GM18508 (cell line): ENCODE results near the gene OR8B4.
"Not testable (repeated sequence)": the region's sequence is repeated elsewhere in the genome, so short reads cannot be mapped to it uniquely, and the experiment has no call there.

ENCODE experiments used
- ATAC-seq: cut with Tn5 transposase; IDR thresholded peaks from one replicate; pipeline ENCODE4 v1.9.1; 2021; ENCODE audit warnings: moderate number of reproducible peaks; ENCODE audit not compliant: insufficient read depth, unreplicated experiment

Gene OR8B4, protein sequence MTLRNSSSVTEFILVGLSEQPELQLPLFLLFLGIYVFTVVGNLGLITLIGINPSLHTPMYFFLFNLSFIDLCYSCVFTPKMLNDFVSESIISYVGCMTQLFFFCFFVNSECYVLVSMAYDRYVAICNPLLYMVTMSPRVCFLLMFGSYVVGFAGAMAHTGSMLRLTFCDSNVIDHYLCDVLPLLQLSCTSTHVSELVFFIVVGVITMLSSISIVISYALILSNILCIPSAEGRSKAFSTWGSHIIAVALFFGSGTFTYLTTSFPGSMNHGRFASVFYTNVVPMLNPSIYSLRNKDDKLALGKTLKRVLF

DNA sequence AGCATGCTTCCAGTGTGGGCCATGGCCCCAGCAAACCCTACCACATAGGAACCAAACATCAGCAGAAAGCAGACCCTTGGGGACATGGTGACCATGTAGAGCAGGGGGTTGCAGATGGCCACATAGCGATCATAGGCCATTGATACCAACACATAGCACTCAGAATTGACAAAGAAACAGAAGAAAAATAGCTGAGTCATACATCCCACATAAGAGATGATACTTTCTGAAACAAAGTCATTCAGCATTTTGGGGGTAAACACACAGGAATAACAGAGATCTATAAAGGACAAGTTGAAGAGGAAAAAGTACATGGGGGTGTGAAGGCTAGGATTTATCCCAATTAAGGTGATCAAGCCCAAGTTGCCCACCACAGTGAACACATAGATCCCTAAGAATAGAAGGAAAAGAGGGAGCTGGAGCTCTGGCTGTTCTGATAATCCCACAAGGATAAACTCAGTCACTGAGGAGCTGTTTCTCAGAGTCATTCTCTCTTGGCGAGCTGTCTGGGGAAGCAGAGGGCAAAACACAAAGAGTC is at the start of gene OR8B4:
Gene OR8B4 (minus strand): TSS at position 488 of the 538 bp plus-strand sequence. CDS start 0 bp downstream, at position 488.
- ATAC-seq, result no peak

DNA sequence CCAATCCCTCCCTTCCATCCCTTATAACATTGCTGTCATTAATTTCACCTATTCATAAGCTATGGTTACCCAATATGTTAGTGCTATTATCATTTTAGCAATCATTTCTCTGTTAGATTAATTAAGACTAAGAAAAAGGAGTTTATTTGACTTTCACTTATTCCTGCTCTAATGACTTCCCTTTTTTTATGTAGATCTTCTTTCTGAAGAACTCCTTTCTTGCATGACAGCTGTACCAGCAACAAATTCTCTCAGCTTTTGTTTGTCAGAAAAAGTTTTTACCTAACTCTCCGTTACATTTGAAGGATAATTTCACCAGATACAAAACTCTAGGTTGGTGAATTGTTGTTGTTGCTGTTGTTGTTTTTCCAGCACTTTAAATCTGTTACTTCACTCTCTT is 49.4 kb upstream of the OR8B4 start:
- ATAC-seq, result no peak

DNA sequence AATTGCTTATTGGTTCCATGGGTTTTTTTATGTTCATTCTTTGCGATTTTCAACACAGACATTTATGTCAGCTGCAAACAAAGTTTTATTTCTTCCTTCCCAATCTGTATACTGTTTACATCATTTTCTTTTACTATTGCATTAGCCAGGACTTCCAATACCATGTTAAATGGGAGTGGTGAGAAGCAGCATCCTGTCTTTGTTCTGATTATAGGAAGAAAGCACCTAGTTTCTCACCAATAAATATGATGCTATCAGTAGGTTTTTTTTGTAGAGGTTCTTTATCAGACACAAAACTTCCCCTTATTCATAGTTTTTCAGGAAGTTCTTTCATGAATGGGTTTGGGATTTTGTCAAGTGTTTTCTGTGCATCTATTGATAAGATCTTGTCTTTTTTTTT is 48.8 kb upstream of the OR8B4 start:
- ATAC-seq, result no peak

DNA sequence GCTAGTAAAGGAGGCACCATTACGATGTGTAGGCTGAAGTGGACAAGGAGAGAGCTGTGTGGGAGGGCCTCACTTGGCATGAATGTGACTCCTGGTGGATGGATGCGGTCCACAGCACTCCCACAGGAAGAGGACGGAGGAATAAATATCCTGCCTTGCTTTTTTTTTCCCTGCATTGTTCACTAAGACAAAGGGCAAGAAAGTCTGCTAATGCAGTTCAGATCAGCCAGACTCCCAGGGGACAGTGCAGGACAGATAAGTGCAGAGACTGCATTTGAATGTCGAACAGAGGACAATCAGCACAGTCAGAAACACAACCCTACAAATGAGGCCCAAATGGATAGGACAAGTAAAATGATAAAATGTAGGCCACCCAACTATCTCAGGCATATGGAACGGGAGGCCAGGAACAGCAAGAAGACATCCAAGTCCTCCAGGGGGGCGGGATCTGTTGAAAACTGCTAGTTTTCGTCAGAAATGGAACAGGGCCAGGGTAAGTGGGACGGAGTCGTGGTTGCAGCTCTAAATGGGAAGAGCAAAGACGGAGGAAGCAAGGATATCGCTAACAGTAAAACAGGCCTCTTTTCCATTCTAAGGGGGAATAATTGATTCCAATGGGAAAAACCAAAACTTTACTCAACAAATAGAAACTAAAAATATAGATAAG is 46.0 kb upstream of the OR8B4 start:
- no peak for ATAC-seq

DNA sequence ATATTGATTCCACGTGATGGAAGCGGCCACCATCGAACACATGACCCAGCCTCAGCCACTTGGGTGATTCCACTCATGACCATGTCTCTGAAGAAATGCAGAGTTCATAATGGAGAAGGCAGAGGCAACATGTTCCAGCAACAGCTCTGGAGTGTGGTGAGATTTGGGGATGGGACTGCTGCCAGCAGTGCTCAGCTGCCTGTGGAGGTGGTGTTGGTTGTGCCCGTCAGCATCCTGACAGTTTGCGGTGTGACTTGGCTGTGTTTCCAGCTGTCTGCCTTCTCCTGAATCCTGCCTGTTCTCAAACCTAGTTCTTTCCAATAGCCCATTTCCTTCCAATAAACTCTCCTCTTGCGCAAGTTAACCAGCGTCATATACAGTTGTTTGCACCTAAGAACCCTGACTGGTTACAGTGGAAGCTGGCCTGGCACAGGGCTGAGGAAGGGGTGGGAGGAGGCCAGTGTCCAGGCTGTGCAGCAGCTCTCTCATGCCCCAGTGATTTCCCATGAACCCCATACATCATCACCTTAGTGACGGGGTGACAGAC is 42.8 kb upstream of the OR8B4 start:
- no peak for ATAC-seq

DNA sequence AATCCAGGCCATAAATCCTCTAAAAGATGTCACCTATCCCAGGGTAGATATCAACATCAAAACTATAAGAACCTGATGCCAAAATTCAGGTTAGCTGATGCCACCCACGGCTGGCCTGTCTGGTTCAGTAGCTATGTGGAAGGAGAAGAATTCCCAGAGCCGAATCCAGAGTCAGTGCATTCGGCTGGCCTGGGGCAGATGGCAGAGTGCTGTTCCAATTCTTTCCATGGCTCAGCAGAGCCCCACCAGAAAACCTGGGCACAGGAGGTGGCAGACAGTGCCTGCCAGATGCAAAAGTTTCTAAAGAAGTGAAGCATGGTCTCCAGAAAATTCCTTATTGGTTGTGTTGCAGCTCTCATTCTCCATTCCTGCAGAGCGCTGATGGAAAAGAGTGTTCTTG is 40.7 kb upstream of the OR8B4 start:
- no peak for ATAC-seq

DNA sequence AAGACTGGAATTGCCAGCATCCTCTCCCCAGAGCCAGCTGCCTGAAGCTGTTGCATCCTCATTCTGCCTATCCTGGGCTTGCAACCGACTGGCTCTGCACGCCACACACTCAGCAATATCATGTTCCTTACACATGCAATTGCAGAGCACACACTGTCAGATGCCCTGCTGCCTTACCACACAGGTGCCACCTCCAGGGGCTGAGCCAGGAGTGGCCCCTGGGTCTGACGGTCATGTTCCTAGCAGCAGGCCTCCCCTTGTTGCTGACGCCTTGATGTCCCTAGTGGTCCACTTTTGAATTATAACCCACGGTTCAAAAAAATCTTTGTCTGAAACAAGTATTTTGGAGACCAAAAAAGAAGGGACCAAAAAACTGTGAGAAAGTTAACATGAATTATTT is 39.3 kb upstream of the OR8B4 start:
- ATAC-seq, result no peak

DNA sequence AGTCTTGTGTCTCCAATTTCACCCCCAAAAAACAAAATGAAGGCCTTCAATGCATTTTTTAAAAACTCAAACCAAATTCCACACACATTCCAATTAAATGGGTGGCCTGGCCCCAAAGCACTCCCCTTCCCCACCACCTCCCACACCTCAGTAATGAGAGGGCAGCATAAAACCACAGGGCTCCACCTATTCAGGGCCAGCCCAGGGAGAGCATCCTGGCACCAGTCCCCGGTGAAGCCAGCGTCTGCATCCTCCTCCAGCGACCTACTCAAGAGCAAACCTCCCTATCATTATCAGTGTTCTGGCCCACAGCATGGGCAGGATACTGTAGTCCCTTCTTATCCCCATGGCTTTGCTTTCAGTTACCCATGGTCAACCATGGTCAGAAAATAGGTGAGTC is 38.7 kb upstream of the OR8B4 start:
- no peak for ATAC-seq

DNA sequence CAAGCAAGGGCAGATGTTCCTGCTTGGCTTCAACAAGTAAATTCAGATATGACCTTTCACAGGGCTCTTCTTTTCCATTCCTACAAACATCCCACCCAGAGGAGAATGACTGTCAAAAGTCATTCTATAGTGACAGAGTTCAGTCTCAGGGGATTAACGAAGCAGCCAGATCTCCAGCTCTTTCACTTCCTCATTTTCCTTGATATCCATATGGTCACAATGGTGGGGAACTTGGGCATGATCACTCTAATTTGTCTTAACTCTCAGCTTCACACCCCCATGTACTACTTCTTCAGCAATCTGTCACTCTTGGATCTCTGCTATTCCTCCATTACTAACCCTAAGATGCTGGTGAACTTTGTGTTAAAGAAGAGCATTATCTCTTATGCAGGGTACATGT is 35.8 kb upstream of the OR8B4 start:
- ATAC-seq, result no peak

DNA sequence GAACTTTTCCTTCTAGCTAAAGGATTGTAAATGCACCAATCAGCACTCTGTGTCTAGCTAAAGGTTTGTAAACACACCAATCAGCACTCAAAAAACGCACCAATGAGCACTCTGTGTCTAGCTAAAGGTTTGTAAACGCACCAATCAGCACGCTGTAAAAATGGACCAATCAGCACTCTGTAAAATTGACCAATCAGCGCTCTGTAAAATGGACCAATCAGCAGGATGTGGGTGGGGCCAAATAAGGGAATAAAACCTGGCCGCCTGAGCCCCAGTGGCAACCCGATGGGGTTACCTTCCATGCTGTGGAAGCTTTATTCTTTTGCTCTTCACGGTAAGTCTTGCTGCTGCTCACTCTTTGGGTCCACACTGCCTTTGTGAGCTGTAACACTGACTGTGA is 34.7 kb upstream of the OR8B4 start:
- ATAC-seq, result not testable (repeated sequence)

DNA sequence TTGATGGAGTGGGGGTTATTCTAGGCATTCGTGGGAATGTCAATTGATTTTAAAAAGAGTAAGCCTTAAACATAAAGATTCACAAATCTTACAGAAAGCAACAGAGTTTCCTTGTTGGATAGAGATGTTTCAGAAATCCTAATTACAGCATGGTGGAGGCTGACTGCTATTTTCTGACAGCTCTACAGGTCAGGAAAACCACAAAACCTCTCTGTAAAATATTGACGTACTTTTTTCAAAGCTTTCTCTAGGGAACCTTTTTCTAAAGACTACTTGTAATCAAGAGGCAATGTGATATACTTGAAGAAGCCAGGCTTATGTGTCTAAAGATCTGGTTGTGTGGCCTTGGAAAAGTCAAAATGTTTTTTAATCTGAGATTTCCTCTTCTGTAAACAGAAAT is 29.9 kb upstream of the OR8B4 start:
- ATAC-seq, result no peak

DNA sequence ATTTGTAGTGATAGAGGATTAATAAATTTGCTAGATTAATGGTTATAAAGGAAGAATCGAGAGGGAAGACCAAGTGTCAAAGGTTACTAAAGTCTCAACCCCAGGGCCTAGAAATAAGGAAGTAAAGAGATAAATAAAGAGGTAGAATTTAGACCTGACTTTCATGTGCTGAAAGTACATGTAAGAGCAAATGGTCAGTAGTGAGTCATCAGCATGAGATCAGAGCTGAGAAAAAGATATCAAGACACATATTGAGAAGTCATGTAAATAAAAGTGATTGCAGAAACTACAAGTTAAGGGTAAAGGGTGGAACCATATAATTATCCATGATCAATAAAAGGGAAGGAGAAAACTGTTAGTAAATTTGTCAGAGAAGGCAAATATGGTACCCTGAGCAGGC is 22.2 kb upstream of the OR8B4 start:
- no peak for ATAC-seq

DNA sequence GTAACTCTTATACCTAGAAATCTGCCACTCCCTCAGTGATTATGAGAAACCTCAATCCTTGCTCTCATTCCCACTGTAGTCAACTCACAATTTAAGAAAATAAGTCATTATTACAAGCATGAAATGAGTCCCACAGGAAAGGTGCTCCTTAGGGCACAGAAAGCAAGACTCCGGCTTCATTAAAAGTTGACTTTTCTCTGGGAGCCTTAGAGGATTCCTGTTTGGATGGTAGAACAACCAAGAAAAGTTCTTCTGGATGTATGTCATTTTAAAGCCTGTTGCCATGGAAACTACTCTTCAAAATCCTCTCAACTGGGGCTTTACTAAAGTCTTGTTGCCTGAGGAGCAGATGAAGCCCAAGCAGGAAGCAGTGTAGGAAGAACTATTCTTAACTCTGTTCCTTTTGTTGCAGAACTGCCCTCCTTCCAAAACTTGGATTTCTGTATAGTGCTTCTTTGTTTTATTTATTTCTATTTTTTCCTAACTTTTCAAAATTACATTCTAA is 21.0 kb upstream of the OR8B4 start, which contains the start of gene OR8B8:
Gene OR8B8 (minus strand): TSS at position 51 of the 505 bp plus-strand sequence. CDS start 4,611 bp downstream, outside the sequence.
- no peak for ATAC-seq

DNA sequence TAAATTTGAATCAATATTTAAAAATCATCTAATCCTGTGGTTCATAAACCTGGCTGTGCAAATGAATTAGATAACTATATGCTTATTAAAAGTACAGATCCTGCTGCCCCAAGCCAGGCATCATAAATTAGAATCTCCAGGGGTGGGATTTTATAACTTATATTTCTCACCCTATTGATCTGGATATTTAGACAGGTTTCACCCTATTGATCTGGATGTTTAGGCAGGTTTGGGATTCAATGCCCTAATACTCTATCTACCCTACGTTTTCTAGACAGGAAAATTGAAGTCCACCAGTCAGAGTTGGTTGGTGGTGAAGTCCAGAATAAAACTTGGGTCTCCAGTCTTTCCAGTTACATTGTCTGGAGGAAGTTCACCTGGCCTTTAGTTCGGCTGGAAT is 18.2 kb upstream of the OR8B4 start:
- no peak for ATAC-seq

DNA sequence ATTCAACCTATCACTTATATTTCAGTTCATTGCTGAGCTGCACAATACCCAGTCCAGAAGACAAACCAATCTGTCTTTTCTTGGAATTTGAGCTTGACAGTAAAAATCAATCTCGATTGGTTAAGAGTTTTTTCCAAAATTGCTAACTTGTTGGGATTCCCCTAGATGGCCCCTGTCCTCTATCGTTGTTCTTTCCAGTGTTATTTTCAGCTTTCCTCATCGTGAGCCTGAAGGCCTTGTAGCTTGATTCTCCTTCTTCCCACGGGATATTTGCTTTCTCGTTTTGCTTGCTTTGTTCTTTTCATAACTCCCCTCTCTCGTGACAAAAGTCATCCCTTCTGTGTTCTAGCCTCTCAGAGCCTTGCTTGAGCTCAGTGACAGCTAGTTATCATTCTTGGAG is 17.8 kb upstream of the OR8B4 start:
- no peak for ATAC-seq

DNA sequence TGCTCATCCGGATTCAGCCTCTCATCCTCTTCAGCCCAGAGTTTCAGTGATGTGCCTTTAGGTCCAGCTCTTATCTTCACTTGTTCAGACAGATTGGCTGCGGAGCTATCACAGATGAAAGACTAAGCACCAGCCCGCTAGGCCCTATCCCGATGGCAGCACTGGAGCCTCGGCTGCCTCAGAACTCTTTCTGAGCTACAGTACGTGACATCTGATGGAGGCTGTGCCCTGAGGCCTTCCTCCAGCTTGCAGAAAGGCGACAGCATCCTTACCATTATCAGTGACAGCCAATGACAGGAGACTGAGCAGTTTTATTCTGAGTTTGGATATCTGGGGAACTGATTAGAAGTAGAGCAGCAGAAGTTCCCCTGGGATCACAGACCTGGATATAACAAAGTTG is 16.8 kb upstream of the OR8B4 start:
- no peak for ATAC-seq

DNA sequence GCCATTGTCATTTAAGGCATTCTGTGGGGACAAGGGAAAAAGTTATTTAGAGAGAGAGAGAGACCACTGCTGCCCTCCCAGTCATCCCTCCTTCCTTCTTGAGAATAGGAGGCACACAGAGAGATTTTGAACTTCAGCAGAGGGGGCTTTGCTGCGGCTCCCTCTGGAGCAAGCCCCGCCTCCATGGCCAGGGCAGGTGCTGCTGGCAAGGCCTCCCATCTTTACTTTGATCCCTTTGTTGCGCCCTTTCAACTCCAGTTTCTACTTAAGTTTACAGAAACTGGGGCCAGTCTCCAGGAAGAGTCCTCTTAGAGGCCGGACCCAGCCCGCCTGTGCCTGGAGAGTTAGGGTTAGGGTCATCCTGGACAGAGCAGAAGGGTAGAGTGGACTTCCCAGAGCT is 16.4 kb upstream of the OR8B4 start:
- no peak for ATAC-seq

DNA sequence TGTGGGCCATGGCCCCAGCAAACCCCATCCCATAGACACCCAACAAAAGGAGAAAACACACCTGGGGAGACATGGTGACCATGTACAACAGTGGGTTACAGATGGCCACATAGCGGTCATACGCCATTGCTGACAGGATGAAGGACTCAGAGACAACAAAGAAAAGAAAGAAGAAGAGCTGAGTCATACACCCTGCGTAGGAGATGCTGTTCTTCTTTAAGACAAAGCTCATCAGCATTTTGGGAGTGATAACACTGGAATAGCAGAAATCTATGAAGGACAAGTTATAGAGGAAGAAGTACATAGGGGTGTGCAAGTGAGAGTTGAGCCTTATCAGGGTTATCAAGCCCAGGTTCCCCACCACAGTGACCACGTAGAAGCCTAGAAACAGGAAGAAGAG is 15.9 kb upstream of the OR8B4 start:
- ATAC-seq, result no peak

DNA sequence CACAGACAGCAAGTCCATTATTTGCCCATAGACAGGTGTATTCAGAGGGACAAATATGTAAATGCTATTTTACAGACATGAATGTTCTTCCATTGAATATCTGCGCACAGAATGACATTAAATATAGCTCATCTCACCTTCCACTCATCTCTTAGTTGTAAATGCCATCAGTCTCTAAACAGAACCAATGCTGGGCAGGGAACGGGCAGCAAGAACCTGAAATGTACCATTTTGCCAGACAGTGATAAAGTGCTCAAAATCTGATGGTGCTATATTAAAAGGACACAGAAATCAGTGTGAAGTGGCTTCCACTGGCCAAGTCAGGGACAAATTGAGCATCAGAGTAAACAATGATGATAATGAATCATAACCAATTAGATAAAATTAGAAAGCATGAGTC is 10.0 kb upstream of the OR8B4 start:
- no peak for ATAC-seq

DNA sequence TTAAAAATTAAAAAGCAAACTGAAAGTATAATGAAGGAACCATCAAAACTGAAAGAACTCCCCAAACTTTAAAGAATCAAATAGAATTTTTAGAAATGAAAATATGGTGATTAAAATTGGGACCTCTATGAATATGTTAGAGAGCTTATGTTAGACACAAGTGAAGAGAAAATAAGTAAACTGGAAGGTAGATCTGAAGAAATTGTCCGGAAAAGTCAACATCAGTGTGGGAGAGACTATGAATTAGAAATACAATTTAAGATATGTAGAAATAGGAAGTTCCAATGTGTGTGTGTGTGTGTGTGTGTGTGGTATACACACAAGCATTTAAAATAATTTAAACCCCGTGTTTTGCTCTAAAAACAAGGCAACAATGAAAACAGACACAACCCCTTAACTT is 4.9 kb upstream of the OR8B4 start:
- no peak for ATAC-seq

DNA sequence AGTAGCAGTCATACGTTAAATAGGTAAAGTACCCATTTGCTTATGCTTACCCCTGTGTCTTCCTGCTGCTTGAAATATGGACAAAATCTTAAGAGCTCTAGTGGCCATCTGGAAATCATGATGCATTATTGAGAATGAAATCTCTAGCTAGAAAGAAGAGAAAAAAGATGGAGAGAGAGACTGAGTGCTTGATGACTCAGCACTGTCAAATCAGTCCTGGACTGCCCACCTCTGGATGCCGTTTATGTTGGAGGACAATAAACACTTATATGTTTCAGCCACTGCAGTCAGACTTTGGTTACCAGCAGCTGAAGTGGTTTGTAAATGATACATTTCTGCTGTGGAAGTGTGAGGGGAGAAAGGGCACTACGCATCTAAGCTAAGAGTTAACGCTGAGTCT is 3.6 kb downstream of the OR8B4 start:
- no peak for ATAC-seq
